Colon (tissue), 2 donors: Measurements from ENCODE around the gene RELN.

ENCODE experiments used
- FAIRE-seq: peaks from 2 replicates; lab custom pipeline; 2012; peaks lifted over from hg19 to GRCh38; lab: Jason Lieb, UNC
- donor health status: control.
- donor health status: control.

RELN gene

DNA sequence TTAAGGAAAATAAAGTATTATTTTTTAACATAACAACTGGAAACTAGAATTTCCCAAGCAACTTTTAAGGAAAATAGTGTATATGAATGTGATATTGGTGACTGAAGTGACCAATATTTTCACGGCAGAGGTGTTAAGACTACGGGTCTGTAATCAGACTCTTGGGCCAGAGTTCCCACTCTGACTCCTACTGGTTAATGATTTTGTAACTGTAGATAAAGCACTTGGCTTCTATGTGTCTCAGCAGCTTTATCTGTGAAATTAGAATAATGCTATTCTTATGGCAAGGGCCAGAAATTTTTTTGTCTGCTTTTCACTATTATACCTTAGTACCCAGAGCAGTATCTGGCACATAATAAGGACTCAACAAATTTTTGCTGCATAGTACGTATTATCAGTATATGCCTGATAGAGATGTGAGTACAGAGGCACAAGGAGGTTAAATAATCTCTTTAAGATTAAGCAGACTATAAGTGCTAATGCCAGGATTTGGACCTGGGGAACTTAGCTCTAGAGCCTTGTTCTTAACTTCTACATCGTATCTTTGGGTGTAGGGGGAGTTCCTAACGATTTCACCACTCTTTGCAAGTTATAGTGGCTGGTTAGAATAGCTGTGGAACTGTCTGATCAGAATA is 357.3 kb downstream of the RELN start:
- FAIRE-seq = no peak

DNA sequence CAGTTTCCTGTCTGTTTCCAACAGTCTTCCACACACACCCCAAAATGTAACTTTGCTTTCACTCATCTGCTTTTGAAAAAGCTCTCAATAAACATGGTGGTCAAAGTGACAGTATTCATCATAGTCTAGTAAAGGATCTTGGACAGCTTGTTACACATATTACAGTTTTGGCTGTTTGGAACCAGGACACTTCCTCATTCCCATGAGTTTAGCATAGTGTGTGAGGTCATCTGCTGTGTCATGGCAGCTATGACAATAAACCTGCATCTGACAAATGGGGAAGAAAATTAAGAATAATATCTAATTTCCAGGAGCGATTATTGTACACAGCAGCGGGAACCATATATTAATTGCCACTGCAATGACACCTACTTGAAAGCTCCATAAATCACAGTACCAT is 359.1 kb downstream of the RELN start:
- no peak for FAIRE-seq

DNA sequence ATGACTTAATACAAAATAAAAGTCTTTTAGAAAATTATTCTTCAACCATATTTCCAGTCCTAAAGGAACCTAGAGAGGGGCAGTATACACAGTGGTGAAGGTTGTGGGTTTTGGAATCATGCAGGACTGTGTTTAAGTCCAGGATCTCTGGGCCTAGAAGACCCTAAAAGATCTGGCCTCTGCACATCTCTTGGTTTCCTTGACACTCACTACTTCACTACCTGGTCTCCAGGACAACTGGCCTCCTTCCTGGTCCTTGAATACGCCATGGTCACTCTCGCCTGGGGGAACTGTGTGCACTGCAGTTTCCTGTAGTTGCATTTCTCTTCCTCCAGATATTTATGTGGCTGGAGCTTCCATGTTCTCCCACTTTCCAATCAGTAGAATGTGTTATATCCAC is 360.7 kb downstream of the RELN start:
- no peak for FAIRE-seq

DNA sequence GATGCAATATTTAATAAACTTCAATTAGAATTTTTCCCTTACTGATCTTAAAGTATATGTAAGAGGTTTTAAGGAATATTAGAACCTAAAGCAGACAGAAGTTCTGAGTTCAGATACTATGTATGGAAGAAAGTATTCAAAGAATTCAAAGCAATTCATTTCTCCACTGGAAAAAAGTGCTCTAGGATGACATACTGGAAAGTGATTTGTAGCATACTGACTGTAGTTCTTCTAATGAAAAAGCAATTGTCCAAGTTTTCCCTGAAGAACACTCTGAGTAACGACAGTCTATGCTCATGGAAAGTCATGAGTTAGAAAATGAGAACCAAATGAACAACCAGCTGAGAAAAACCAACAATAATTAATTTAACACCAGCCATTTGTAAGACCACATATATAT is 362.7 kb downstream of the RELN start:
- FAIRE-seq = no peak

DNA sequence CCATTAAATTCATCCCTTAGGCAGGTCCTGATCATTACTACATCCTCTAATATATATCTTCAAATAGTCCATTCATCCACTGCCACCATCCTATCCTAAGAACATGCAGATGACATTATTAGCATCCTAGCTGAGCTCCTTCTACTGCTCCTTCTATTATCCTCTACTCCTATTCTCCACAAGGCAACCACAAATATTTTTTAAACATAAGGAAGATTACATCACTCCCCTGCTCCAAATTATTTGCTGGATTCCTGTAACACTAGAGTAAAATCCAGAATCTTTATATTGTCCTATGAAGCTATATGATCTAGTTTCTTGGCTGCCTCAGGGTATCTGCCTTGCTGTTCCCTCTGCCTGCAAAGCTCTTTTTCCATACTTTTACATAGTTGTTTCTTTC is 367.2 kb downstream of the RELN start:
- no peak for FAIRE-seq

DNA sequence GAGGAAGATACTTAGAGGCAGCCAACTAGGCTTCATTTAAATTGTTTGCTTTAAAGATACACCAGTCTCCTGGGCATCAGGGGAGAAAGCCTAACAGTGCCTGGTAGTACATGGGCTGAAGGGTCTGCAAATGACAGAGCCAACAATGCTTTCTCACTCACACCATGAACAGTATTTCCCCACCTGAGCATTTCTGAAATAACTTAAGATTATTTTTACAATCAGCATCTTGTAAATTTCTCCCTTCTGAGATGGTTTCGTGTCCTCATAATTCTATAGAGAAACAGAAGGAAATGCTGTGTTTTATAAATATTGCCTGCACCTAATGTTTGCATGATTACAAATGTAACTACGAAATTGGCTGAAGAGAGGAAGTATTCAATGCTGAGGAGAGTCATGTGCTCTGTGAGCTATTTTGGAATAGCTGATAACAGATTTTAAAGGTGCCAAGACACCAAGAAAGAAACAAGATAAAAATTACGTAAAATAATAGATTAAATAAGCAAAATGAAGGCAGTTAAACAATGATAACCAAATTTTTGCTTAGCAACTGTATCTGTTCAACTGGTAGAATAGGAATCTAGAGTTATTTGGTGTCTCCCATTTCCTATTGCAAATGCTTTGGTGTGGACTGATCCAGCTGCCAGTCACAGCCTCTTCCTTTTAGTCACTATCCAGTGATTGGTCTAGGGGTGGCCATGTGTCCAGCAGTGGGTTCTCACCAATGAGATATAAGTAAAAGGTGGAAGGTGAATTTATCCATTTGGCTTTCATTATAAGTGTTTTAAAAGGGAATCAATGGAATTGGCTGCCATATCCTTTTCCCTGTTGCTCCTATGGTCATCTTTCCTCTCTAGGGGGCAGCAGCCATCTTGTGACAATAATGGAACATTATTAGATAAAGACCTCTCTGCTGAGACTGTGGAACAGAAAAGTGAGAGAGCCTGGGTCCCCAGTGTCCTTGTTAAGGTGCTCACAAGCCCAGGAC is 375.5 kb downstream of the RELN start:
- FAIRE-seq = no peak

DNA sequence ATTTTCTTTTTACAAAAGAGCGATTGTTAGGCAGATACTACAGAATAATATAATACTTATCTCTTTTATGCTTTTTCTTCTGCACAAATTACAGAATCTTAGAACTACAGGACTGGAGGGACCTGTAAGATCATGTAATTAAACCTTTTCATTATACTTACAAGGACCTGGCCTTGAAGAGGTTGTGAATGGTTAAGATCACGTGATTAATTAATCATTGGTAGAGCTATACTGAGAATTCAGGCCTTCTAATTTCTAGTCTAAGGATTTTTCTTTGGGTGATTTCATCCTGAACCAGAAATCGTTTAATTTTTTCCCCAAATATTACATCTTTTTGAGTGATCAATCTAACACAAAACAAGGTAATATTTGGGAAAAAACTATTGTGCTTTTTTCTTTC is 379.7 kb downstream of the RELN start:
- no peak for FAIRE-seq

DNA sequence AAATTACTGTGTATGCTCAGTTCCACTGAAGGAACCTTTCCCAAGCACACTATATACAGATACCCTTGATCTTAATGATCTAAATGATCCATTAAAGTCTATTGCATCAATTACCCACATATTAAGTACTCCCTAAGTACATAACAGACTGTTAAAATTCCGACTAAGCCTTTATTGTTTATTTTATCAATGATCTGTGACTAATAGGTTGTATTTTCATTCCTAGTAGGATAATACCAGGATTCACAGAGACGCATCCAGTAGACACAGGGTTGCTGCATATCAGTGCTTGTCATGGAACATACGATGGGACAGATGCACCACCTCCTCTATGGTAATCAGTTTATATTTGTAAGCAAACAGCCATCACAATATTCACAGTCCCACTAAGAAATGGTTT is 383.8 kb downstream of the RELN start:
- no peak for FAIRE-seq

DNA sequence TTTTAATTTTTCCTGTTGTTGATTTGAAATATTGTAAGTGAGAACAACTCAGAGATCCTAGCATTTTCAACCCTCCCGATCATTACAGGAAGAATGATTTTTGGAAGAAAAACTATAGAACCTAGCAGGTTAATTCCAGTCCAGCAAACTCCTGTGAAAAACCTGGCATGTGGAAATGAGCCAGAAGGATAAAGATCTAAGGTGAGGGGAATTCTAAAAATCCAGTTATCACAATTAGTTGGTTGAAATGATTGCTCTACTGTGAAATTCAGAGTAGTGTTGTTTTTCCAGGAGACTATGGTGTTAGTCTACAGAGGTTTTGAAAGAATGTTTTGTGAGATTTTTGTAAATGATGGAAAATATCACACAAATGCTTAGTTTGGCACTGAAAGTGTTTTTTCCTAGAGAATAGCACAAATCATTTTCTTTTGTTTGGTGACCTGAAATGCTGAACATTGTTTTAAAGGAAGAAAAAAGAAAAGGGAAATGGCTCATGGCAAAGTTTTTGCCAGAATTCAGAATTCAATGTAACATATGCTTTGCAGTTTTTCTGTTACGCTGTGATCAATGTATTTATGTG is 391.0 kb downstream of the RELN start:
- no peak for FAIRE-seq

DNA sequence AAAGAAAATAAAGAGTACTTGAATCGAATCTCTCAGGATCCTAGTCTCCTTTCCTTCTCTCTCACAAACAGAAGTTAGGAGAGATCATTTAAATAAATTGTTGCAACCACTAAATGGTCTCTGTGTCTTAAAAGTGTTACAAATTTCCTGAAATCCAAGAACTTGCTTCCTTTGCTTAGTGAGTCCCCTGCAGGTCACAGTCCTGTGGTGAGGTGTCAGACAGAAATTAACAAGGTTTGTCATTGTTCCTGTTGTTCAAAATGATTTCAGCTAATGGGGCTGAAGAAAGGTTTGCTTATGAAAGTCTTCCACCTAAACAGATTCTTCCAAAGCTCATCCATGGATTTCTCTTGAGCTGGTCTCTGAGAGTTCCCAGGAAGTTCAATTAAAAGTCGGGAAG is 391.9 kb downstream of the RELN start:
- FAIRE-seq = no peak

DNA sequence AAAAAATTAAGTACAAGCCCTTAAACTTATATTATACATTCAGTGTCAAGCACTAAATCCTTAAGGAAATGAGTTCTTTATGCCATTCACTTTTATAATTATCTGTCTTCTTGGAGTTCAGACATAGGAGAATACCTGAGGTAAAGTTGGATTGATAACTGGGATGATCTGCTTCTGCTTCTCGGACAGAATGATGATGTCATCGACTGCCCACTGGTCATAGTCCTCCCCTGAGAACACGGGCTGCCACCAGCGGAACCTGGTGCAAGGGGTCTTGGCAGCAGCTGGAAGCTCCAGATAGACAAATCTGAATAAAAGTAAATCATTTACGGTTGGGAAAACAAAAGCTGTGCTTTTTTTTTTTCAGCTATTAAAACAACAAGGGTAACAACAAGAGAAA is 395.3 kb downstream of the RELN start:
- no peak for FAIRE-seq

DNA sequence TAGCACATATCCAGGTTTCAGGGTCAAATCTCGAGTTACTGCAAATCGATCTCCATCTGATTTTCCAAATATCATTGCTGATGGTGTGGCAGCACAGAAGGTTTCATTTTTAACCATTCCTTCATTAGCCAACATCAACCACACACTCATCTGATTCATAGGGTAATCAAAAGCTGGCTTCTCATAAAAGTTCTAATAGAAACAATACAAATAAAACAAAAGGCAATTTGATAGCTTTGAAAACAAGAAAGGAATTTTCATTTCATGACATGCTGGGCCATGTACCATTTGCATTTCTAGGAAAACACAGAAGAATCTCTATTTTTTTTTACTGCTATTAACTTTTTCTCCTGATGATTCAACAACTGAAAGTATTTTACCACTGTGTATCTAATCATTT is 395.8 kb downstream of the RELN start:
- FAIRE-seq = no peak

DNA sequence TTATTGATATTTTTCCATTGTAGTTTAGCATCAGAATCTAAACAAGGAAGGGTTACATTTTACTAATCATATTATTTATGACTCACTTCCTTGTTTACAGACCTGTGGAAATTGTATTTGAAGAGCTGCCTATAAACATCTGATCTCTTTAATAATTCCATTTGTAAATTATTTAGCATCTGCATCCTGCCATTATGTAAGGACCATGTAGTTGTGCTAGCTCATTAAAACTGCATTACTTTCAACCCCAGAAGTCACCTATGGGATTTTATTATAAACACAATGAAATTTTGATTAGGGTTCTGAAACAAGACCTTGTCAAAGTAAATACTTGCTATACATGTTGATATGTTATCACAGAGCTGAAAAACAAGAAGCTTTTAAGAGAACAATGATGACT is 396.6 kb downstream of the RELN start:
- FAIRE-seq = no peak

DNA sequence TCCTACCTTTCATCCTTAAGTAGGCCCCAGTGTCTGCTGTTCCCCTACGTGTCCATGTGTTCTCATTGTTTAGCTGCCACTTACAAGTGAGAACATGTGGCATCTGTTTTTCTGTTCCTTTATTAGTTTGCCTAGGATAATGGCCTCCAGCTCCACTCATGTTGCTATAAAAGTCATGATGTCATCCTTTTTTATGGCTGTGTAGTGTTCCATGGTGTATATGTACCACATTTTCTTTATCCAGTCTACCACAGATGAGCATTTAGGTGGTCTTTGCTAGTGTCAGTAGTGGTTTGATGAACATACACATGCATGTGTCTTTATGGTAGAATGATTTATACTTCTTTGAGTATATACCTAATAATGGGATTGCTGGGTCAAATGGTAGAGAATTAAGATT is 397.3 kb downstream of the RELN start:
- no peak for FAIRE-seq

DNA sequence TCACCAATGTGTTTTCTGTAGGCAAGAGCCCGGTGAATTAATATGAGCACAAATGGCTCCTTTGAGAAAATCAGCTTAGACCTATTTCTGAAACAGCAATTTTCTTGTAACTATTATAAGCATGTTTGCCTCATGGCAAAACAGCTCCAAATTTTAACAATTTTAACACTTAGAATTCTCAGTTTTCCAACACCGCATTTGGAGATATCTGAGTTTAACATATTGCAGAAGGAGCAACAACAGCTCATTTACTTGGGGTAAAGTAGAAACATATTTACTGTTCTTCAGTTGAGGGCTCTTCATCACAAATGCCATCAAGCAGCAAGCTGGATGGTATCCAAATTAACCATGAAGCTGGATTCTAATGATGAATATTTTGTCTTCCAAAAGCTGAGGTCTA is 409.4 kb downstream of the RELN start:
- FAIRE-seq = no peak

DNA sequence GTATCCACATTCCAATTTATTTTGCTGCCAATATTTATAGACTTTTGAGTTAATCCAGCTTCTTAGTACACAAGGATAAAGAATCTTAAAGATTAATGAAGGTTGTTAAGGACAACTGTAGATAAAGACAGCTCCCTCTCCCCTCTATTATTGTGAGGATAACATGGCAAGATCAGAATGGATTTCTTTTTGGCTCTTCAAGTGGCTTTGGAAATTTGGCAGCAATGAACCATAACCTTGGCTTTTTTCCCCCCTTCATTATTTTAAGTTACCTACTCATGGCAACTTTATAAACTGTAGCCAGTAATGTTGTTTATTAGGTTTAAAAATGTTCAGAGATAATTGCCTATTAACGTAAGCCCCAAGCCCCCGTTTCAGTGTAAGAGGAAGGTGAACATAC is 412.4 kb downstream of the RELN start:
- no peak for FAIRE-seq

DNA sequence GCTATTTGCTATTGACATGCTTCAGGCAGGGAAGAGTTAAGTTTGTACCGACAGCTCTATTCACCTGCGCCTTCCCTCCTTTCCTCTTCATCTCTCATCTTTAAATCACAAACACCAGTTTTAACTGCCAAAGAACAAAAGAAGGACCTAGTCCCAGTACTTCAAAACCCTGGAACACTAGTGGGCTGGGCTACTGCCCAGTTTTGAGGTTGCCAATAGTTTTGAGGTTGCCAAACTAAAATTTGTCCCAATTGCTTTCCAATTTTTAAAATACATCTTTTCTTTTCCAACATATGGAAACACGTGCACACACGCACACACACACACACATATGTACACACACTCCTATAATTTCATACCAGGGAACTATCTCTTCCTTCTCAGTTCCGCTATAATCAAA is 412.8 kb downstream of the RELN start:
- no peak for FAIRE-seq

DNA sequence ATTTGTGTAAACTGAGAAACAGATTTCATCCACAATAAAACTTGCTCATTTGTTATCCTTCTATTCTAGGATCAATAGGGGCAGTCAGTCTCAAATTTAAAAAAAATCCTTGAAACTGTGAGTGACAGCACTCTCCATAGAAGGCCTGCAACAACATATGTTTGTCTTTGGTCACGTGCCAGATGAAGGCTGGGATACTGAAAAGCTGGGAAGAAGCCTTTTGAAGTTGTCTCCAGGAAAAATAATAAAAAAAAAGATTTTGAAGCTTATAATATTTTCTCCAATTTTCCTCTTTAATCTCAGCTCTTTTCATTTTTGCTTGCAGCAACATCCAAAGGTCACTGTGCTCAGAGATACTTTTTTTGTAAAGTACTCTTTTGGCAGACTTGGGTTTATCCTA is 414.9 kb downstream of the RELN start:
- no peak for FAIRE-seq

DNA sequence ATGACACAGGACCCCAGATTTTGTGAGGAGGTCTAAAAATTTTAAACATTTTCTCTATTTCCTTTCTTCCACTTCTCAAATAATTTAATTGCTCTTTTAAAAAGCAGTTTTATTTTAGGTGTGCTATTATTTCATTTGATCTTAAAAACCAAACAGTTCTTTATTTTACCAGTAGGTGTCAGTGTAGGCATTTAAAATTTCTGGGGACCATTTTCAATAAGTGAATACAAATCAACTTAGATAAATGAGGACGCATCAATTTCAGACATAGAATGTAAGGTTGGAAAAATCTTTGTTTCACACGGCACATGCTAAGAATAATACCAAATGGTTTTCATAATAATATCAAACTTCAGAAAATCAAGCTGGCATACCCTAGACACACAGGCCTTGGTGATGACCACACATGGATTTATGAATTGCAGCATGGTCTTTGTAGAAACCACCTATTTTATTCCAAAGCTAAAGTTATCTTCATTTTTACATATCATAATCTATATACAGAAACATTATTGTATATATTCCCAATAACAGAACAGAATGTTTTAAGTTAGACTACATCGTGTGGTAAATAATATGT is 415.9 kb downstream of the RELN start:
- FAIRE-seq = peak; percentile 18

DNA sequence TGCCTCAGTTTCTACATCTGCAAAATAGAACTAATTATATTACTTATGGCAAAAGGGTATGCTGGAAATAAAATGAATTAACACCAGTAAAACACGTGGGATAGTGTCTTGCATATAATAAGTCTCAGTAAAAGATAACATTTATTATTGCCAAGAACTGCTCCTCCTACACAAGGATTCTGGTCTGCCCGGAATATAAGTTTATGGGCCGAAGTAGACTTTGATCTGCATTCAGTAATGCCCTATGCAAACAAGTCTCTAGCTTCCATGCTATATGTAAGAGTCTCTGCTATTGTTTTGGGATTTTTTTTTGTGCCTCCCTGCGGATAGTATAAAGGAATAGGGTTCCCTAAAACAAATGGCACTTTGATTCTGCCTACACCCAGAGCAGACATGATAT is 417.9 kb downstream of the RELN start:
- no peak for FAIRE-seq

DNA sequence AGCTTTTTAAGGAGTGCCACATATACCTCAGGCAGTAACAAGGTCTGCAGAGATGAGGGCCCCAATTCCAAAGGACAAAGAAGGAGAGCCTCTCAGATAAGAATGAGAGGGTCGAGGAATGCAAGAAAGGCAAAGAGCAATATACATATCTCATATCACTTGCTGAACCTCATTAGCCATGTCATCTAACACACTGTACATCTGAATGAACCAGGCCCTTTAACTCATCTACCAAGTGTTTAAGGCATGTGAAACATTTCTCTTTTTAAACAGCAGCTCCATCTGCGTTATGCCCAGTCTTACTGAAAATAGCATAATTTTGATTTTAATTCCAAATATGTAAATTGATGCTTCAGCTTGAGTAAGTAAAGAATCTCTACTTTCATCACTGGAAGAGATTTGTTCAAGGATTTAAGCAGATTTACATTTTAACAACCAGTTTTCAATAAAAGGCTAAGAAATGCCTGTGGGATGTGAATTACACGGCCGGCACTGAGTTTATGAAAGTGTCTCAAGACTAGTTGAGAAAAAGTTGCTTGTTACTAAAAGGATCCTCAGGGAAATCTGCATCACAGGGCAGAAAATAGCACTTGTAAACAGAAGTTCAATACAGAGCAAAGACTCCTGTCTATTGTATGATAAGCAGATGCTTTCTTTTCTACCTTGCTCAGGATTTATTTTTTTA is 419.7 kb downstream of the RELN start:
- FAIRE-seq = no peak

DNA sequence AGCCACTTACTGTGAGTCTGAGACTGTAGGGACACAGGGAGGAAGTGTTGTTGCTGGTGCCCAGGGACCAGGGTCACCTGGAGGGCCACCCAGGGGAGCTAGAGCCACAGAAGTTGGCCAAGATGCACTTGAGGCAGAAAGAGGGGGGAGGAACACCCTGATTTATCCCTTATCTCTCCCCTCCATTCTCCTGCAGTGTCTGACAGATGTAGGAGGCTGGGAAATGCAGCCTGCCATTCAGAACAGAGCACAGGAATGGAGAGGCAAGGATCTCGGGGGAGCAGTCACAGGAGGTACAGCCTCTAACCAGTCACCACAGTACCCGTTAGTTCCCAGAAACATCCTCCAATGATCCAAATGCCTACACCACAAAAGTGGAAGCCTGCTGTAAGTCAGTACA is 425.0 kb downstream of the RELN start:
- no peak for FAIRE-seq
